Tibial nerve (tissue), 4 donors: Measurements from ENCODE around the gene CKAP2.

Source experiments
- EP300 ChIP-seq, 2 donors: sonication (generic); formaldehyde crosslinking; IDR thresholded peaks; one replicate each; pipeline ENCODE4 v1.6.1; 2017; ENCODE audit warnings: antibody characterized with exemption in 2 of 2, mild to moderate bottlenecking in 1 of 2
- POLR2A ChIP-seq, 2 donors: fragments of 450-650 bp; IDR thresholded peaks; one replicate each; pipeline ENCODE4 v1.6.1; 2017; ENCODE audit warnings: antibody characterized with exemption in 2 of 2, mild to moderate bottlenecking in 2 of 2, moderate library complexity in 2 of 2
- TF ChIP-seq, protein P1 (sequence below), 5 experiments: fragments of 200-600 bp in 3 of 5; fragments of 450-650 bp in 2 of 5; sonication (generic) in 3 of 5; IDR thresholded peaks; one replicate each; pipeline ENCODE4 v1.5.1; 2016 to 2019; ENCODE audit warnings: antibody characterized with exemption in 5 of 5, mild to moderate bottlenecking in 3 of 5, moderate library complexity in 2 of 5

DNA sequence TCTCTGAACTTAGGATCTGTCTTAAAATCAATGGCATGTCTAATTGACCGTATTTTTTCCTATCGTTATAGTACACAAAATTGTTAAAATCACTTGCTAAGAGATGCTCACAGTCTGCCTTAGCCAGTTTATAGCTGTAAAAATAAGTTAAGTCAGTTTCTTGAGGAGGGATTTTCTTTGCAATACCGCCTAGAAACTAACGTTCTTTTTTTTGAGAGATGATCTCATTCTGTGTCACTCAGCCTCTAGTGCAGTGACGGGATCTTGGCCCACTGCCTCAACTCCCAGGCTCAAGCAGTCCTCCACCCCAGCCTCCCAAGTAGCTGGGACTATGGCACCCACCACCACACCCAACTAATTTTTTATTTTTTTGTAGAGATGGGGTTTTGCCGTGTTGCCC is 4.4 kb downstream of the CKAP2 start:
- TF ChIP-seq EP300 (IDR thresholded peaks at IDR 0.05) (no peak), POLR2A (IDR thresholded peaks at IDR 0.05) (no peak)
- TF ChIP-seq, protein P1, sequence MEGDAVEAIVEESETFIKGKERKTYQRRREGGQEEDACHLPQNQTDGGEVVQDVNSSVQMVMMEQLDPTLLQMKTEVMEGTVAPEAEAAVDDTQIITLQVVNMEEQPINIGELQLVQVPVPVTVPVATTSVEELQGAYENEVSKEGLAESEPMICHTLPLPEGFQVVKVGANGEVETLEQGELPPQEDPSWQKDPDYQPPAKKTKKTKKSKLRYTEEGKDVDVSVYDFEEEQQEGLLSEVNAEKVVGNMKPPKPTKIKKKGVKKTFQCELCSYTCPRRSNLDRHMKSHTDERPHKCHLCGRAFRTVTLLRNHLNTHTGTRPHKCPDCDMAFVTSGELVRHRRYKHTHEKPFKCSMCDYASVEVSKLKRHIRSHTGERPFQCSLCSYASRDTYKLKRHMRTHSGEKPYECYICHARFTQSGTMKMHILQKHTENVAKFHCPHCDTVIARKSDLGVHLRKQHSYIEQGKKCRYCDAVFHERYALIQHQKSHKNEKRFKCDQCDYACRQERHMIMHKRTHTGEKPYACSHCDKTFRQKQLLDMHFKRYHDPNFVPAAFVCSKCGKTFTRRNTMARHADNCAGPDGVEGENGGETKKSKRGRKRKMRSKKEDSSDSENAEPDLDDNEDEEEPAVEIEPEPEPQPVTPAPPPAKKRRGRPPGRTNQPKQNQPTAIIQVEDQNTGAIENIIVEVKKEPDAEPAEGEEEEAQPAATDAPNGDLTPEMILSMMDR (IDR thresholded peaks at IDR 0.05) = no peak
